GM12878 (cell line): ENCODE measurements around the gene RPS16. TPM values are rescaled to one million over a fixed set of nuclear protein-coding genes. Genes with fewer than 3 reads are reported as not detected.
"Not testable (repeated sequence)": the region's sequence is repeated elsewhere in the genome, so short reads cannot be mapped to it uniquely, and the experiment has no call there.

Experiments
- ATAC-seq: fragments of 200-7000 bp; cut with Tn5 transposase; 3 replicates; pipeline ENCODE4 v1.9.1; 2020; ENCODE audit warnings: mild to moderate bottlenecking, moderate library complexity
- BruUV-seq: library from RNA; stranded (reverse); fragments of 400-500 nt; replicated peaks from 2 replicates; lab custom pipeline; 2021; lab: Mats Ljungman, UMichigan
- CTCF ChIA-PET: fragments of 300-600 bp; sonication (Branson Sonifier 250); formaldehyde crosslinking; extraction: SDS; loops from one replicate; lab custom pipeline; 2021; ENCODE audit warnings: inconsistent platforms; lab: Yijun Ruan, JAX
- POLR2A ChIA-PET: fragments of 350-600 bp; formaldehyde crosslinking; extraction: SDS; loops from one replicate; lab custom pipeline; 2021; ENCODE audit warnings: inconsistent platforms; lab: Charles Lee
- RAD21 ChIA-PET: fragments of 300-600 bp; sonication (Branson Sonifier 250); formaldehyde crosslinking; loops from one replicate; lab custom pipeline; 2023; ENCODE audit warnings: antibody characterized with exemption; ENCODE audit not compliant: unreplicated experiment; lab: Charles Lee
- SMC1A ChIA-PET: fragments of 300-600 bp; sonication (Branson Sonifier 250); formaldehyde crosslinking; loops from one replicate; lab custom pipeline; 2023; ENCODE audit not compliant: unreplicated experiment, uncharacterized antibody; lab: Charles Lee
- DNase-seq: peaks from one replicate; pipeline ENCODE4 v3.0.0-alpha.2; 2011; ENCODE audit warnings: low read depth, low spot score
- FAIRE-seq: peaks from 3 replicates; lab custom pipeline; 2011; peaks lifted over from hg19 to GRCh38; lab: Jason Lieb, UNC
- H2AFZ ChIP-seq: 2 replicates; pipeline ENCODE4 v1.6.0; 2011; ENCODE audit warnings: low read depth, low read length, control low read depth; ENCODE audit not compliant: control insufficient read depth
- H3K27ac ChIP-seq: 2 replicates; pipeline ENCODE4 v1.5.1; 2011; ENCODE audit warnings: control low read depth; ENCODE audit not compliant: control insufficient read depth, insufficient read depth
- H3K27me3 ChIP-seq, 2 experiments: replicated peaks in 1 of 2; 2 replicates each; pipeline versions ENCODE4 v1.6.0 to v1.6.1; 2011; ENCODE audit warnings: low read length in 1 of 2; ENCODE audit not compliant: control insufficient read depth in 2 of 2, insufficient read depth in 2 of 2
- H3K36me3 ChIP-seq, 2 experiments: 2 replicates each; pipeline ENCODE4 v1.5.1; 2011; ENCODE audit warnings: low read length in 1 of 2; ENCODE audit not compliant: control insufficient read depth in 2 of 2, insufficient read depth in 2 of 2
- H3K4me1 ChIP-seq: 2 replicates; pipeline ENCODE4 v1.6.1; 2011; ENCODE audit warnings: mild to moderate bottlenecking, low read length, moderate library complexity, mixed read lengths; ENCODE audit not compliant: control insufficient read depth, insufficient read depth
- H3K4me2 ChIP-seq: 2 replicates; pipeline ENCODE4 v1.6.0; 2011; ENCODE audit warnings: control low read depth; ENCODE audit not compliant: control insufficient read depth, insufficient read depth
- H3K4me3 ChIP-seq: fragments of 200-600 bp; sonication (generic); 2 replicates; pipeline ENCODE4 v1.5.1; 2016
- H3K79me2 ChIP-seq: 2 replicates; pipeline ENCODE4 v1.6.0; 2011; ENCODE audit warnings: low read length; ENCODE audit not compliant: control insufficient read depth, insufficient read depth
- H3K9ac ChIP-seq: 2 replicates; pipeline ENCODE4 v1.8.0; 2011; ENCODE audit warnings: low read length, control low read depth, mixed read lengths; ENCODE audit not compliant: control insufficient read depth, insufficient read depth
- H3K9me3 ChIP-seq: replicated peaks from 3 replicates; pipeline ENCODE4 v1.5.1; 2011; ENCODE audit warnings: mild to moderate bottlenecking, low read length; ENCODE audit not compliant: control insufficient read depth, insufficient read depth
- H4K20me1 ChIP-seq: 2 replicates; pipeline ENCODE4 v1.6.0; 2011; ENCODE audit not compliant: control insufficient read depth, insufficient read depth
- DPF2 ChIP-seq: fragments of 450-650 bp; IDR thresholded peaks from 2 replicates; pipeline ENCODE4 v1.6.1; 2017; ENCODE audit warnings: mild to moderate bottlenecking
- HDGF ChIP-seq: fragments of 450-650 bp; IDR thresholded peaks from 2 replicates; pipeline ENCODE4 v1.6.1; 2016; ENCODE audit warnings: antibody characterized with exemption
- NBN ChIP-seq: fragments of 450-650 bp; IDR thresholded peaks from 2 replicates; pipeline ENCODE4 v1.6.1; 2016
- WGBS: methylation state at CpG from one replicate; pipeline ENCODE4 v1.1.6; 2016; ENCODE audit warnings: low lambda C conversion rate; ENCODE audit not compliant: insufficient replicate concordance, insufficient coverage; ENCODE audit errors: missing lambda C conversion rate; 5-methylcytosine and 5-hydroxymethylcytosine counted together
- in situ Hi-C: fragments of 300-500 bp; cut with MboI; formaldehyde crosslinking; loops from 9 replicates; pipeline ENCODE4 v1.14.3; 2018; ENCODE audit warnings: mixed read lengths
- intact Hi-C: fragments of 100-400 bp; cut with micrococcal nuclease; formaldehyde crosslinking; loops from one replicate; pipeline ENCODE4 v1.14.2; 2022; ENCODE audit not compliant: unreplicated experiment
- polyA plus RNA-seq, 11 experiments: library from polyadenylated mRNA; depleted of rRNA in 4 of 11; unstranded in 6 of 11; stranded (reverse) in 5 of 11; fragments of >200 nt; fragmentation: Nextera tagmentation in 4 of 11; fragmentation: Illumina TruSeq in 1 of 11; extraction: Ambion mirVana in 4 of 11; extraction: Trizol in 1 of 11; gene quantifications; 1 replicate in 1 of 11; 2 replicates in 10 of 11; pipeline versions ENCODE4 v1.2.1 to v1.2.3, GENCODE V29; 2011 to 2016; ENCODE audit warnings: inconsistent platforms in 2 of 11, missing spikeins in 2 of 11, low read depth in 1 of 11
- total RNA-seq, 4 experiments: library from RNA; depleted of rRNA in 3 of 4; stranded (reverse); fragments of >200 nt in 3 of 4; fragmentation: Illumina TruSeq in 1 of 4; extraction: Trizol in 1 of 4; gene quantifications; 2 replicates each; pipeline versions ENCODE4 v1.2.1 to v1.2.3, GENCODE V29; 2013 to 2021
- TF ChIP-seq, protein P1 (sequence below): fragments of 450-650 bp; IDR thresholded peaks from 2 replicates; pipeline ENCODE4 v1.6.1; 2017; ENCODE audit warnings: mild to moderate bottlenecking

RPS16 gene
- total and polyA plus RNA-seq, 10 of the 15 experiments (the other 5 are each of a cell fraction or from before 2014, with no cell fraction given) = 148 to 4,810 (median 2,343) TPM

DNA sequence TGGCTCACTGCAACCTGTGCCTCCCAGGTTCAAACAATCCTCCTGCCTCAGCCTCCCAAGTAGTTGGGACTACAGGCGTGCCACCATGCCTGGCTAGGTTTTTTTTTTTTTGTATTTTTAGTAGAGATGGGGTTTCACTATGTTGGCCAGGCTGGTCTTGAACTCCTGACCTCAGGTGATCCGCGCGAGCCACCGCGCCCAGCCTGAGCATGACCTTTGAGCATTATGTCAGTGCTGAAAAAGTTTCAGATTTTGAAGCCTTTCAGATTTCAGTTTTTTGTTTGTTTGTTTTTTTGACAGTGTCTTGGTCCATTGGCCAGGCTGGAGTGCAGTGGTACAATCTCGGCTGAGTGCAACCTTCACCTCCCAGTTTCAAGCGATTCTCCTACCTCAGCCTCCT, 15.5 kb upstream of the RPS16 start:
- H3K36me3 ChIP-seq = peaks cover 6 to 25% of the 10 kb centered on the region in 2 experiments
- H3K9ac ChIP-seq, H4K20me1 ChIP-seq, H2AFZ ChIP-seq, intact Hi-C loops: not testable (repeated sequence)
- 86% methylated on average over 8 of the region's 8 CpGs for WGBS
- TF ChIP-seq, protein P1, sequence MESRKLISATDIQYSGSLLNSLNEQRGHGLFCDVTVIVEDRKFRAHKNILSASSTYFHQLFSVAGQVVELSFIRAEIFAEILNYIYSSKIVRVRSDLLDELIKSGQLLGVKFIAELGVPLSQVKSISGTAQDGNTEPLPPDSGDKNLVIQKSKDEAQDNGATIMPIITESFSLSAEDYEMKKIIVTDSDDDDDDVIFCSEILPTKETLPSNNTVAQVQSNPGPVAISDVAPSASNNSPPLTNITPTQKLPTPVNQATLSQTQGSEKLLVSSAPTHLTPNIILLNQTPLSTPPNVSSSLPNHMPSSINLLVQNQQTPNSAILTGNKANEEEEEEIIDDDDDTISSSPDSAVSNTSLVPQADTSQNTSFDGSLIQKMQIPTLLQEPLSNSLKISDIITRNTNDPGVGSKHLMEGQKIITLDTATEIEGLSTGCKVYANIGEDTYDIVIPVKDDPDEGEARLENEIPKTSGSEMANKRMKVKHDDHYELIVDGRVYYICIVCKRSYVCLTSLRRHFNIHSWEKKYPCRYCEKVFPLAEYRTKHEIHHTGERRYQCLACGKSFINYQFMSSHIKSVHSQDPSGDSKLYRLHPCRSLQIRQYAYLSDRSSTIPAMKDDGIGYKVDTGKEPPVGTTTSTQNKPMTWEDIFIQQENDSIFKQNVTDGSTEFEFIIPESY = peak; percentile 83
- TF ChIP-seq, all 136 proteins: peak for 1; not testable (repeated sequence) for 135
- H3K4me3 ChIP-seq, H3K27ac ChIP-seq, FAIRE-seq, in situ Hi-C loops, BruUV-seq, H3K4me2 ChIP-seq, H3K27me3 ChIP-seq, SMC1A ChIA-PET, POLR2A ChIA-PET, H3K9me3 ChIP-seq, ATAC-seq, RAD21 ChIA-PET, DNase-seq: not testable (repeated sequence)
- H3K4me1 ChIP-seq = peaks cover 28% of the 10 kb centered on the region
- peaks cover 66% of the 10 kb centered on the region for H3K79me2 ChIP-seq
- CTCF ChIA-PET = interaction anchor here (1.7 kb wide), 1 partner anchor 11 kb away, joined by 5 read pairs; no protein-coding TSS in a partner anchor

DNA sequence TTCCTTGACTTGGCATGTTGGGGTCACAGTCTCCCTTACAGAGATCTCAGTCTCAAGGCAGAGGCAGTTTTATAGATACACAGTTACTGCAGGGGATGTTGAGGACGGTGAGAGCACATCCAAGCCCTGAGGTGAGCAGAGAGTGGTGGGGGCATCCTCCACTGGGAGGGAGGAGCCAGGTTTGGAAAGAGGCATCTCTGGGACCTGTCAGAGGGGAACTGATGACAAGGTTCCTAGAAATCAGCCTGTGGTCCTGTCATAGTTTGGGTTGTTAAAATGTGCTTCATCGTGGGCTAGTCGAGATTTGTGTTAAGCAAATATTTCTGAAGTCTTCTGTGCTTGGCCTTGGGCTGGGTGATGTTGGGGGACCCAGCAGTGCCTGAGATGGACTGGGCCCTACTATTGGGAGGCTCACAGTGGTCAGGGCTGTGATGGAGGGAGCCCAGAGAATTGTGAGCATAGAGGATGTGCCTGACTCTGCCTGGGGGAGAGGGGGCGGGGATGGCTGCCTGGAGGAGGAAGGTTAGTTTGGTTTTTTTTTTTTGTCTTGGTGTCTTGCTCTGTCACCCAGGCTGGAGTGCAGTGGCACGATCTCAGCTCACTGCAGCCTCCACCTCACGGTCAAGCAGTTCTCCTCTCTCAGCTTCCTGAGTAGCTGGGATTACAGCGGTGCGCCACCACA, 13.5 kb upstream of the RPS16 start:
- H4K20me1 ChIP-seq = peaks cover 6% of the 10 kb centered on the region; the same call in 1 of the 2 replicates
- ChIA-PET POLR2A (interaction anchor here (0.6 to 2.0 kb wide), 7 partner anchors 9 to 114 kb away, joined by 3 to 9 read pairs (median 4); partner anchors contain the start of gene RPS16), CTCF (interaction anchor here (1.5 kb wide), 1 partner anchor 84 kb away, joined by 5 read pairs; the partner anchor contains the start of gene EID2B), SMC1A (interaction anchor here (1.4 to 1.5 kb wide), 2 partner anchors 9 to 84 kb away, joined by 3 to 6 read pairs; no protein-coding TSS in a partner anchor), RAD21 (interaction anchor here (3.0 kb wide), 1 partner anchor 14 kb away, joined by 7 read pairs; the partner anchor contains the start of gene RPS16)
- no peaks in the 10 kb centered on the region for H3K9me3 ChIP-seq
- H3K27ac ChIP-seq = 0 out of 2 replicates have a peak overlapping the region, but pooled peaks have one; percentile 6
- H3K27me3 ChIP-seq = no peaks in the 10 kb centered on the region
- H3K36me3 ChIP-seq = peaks cover 6 to 22% of the 10 kb centered on the region in 2 experiments
- H3K79me2 ChIP-seq = peaks cover 85% of the 10 kb centered on the region
- intact Hi-C loops = loop anchor here (5.0 kb wide), 1 partner anchor 48 kb away; the partner anchor contains the start of gene DLL3
- no peak for FAIRE-seq
- no peak for DNase-seq
- 0 out of 2 replicates have a peak, but pooled peaks have one; percentile 46 for TF ChIP-seq HDGF
- no peak for TF ChIP-seq DPF2
- TF ChIP-seq NBN = 0 out of 2 replicates have a peak, but pooled peaks have one; percentile 22
- peak; percentile 4 for ATAC-seq
- H3K4me3 ChIP-seq = peak overlapping the region; percentile 64
- 21% methylated on average over 8 of the region's 8 CpGs for WGBS
- H3K9ac ChIP-seq = no peak overlapping the region
- BruUV-seq = no TSS peak
- H3K4me2 ChIP-seq = peak overlapping the region; percentile 60
- in situ Hi-C loops = no loop called here
- no peak overlapping the region for H2AFZ ChIP-seq
- peaks cover 28% of the 10 kb centered on the region for H3K4me1 ChIP-seq
